GM19025 (cell line): ENCODE results near the gene TMCO1.
"Not testable (repeated sequence)": the region's sequence is repeated elsewhere in the genome, so short reads cannot be mapped to it uniquely, and the experiment has no call there.

ENCODE experiments used
- ATAC-seq: cut with Tn5 transposase; IDR thresholded peaks from one replicate; pipeline ENCODE4 v1.9.1; 2021; ENCODE audit warnings: mild to moderate bottlenecking, low read depth, moderate library complexity; ENCODE audit not compliant: unreplicated experiment

The TMCO1 gene

DNA sequence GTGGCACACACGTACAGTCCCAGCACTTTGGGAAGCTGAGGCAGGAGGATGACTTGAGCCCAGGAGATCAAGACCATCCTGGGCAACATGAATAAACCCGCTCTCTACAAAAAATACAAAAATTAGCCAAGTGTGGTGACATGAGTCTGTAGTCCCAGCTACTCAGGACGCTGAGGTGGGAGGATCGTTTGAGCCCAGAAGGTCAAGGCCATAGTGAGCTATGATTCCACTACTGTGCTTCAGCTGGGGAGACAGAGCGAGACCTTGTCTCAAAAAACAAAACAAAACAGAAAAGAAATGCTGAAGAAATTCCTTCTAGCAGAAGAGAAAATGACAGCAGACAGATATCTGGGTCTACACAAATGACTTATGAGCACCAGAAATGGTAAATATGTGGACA is 80.6 kb downstream of the TMCO1 start:
- no peak for ATAC-seq

DNA sequence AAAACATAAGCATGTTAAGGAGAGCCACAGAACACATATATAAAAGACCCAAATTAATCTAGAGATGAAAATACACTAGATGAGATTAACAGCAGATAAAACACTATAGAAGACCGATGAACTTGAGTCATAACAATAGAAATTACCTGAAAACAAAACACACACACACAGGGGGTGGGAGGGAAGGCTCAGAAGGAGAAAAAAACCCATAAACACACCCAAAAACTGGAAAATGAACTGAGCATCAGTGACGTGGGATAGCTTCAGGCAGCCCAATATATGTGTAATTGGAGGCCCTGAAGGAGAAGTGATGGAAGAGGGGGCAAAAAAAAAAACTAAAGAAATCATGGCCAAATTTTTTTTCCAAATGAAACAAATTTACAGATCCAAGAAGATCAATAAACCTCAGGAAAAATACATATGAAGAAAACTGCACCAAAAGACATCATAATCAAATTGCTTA is 81.7 kb downstream of the TMCO1 start:
- peak; percentile 37 for ATAC-seq

GRCh38 chr1:165686121-165686970 is 82.3 kb downstream of the TMCO1 start:
- ATAC-seq, result peak; percentile 59

DNA sequence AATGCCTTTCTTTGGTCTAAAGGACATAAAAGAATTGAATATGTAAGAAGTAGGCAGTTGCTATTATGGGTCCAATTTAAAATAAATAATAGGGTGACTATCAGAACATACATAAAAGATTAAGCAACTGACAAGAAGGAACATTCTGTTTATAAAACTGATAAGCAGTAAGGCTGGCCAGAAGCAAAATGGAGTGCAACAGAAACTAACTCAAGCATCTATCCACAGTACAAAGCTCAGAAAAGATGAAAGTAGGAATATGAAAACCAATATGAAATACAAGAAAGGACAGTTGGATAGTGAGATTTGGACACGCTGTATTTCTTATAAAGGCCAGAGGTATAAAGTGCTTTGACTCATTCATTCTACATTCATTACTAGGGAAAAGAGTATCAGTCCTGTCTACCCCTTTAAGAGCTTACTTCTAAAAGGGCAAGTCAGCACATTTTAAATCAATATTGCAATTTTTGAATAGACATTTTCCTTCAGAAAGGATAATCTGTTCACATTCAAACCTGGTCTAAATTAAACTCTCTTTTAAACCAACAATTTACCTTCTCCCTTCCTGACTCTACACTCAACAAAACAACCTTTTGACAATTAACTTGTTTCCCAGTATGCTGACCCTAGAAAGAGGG is 84.7 kb downstream of the TMCO1 start:
- no peak for ATAC-seq

DNA sequence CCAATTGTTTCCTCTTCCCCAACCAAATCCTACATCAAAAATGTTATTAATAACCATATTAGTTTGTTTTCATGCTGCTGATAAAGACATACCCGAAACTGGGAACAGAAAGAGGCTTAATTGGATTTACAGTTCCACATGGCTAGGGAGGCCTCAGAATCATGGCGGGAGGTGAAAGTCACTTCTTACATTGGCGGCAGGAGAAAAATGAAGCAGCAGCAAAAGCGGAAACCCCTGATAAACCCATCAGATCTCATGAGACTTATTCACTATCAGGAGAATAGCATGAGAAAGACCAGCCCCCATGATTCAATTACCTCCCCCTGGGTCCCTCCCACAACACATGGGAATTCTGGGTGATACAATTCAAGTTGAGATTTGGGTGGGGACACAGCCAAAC is 87.9 kb downstream of the TMCO1 start:
- ATAC-seq, result not testable (repeated sequence)

DNA sequence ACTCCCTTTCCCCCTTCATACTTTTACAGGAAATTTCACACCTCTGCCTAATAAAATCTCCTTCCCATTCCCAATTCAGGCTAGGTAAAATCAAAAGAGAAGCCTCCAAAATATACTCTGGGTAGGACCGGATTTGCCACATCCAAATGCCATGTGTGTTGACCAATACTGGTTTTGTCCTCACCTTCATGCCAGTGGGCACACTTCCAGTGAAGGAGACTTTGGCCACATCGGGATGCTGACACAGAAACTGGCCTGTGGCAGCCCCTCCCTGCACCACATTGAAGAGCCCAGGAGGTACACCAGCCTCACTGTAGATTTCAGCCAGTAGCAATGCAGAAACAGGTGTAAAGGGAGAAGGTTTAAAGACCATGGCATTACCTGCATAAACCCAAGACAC is 88.4 kb downstream of the TMCO1 start:
- no peak for ATAC-seq

- no peak for ATAC-seq
These were observed 89.2 kb downstream of the TMCO1 start for GRCh38 chr1:165679282-165680036.

GRCh38 chr1:165678509-165678908 is 90.2 kb downstream of the TMCO1 start:
- no peak for ATAC-seq
